ENCODE results near the gene SDCCAG8.

SDCCAG8 gene

GRCh38 chr1:243408479-243408878, 152.6 kb downstream of the SDCCAG8 start:
- in situ Hi-C loops (cut with MboI; ENCODE audit: low sequenced_read_pairs, unreplicated experiment) = no loop called here
- TF ChIP-seq CTCF (IDR thresholded peaks at IDR 0.05; ENCODE audit: borderline replicate concordance, control extremely low read depth, extremely low read depth, insufficient read depth, missing control alignments) = no peak
- no peak for DNase-seq (ENCODE audit: low spot score)

DNA sequence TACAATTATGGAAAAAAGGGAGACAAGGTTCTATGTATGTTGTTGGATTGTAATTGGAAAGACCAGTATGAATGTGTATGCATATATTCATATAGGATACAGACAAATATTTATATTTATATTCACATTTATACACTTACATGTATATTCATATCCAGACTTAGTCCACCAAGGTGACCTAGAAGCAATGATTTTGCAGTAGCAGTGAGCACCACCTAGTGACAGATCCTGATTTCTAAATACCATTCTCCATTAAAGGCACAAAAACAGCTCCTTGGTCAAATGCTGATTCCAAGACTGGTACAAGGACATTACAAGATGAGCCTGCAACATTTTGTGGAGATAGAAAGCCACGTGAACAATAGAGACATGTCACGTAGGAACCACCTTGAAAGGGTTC, 153.4 kb downstream of the SDCCAG8 start:
- no peak for DNase-seq (ENCODE audit: low spot score)
- TF ChIP-seq CTCF (IDR thresholded peaks at IDR 0.05; ENCODE audit: borderline replicate concordance, control extremely low read depth, extremely low read depth, insufficient read depth, missing control alignments) = no peak
- in situ Hi-C loops (cut with MboI; ENCODE audit: low sequenced_read_pairs, unreplicated experiment) = no loop called here

GRCh38 chr1:243411472-243411871, 155.6 kb downstream of the SDCCAG8 start:
- DNase-seq (ENCODE audit: low spot score) = no peak
- in situ Hi-C loops (cut with MboI; ENCODE audit: low sequenced_read_pairs, unreplicated experiment) = no loop called here

GRCh38 chr1:243413431-243414151, 157.8 kb downstream of the SDCCAG8 start:
- no peak for DNase-seq (ENCODE audit: low spot score)
- no peak for TF ChIP-seq CTCF (IDR thresholded peaks at IDR 0.05; ENCODE audit: borderline replicate concordance, control extremely low read depth, extremely low read depth, insufficient read depth, missing control alignments)
- in situ Hi-C loops (cut with MboI; ENCODE audit: low sequenced_read_pairs, unreplicated experiment) = no loop called here

More at GRCh38 chr1:243411472-243411871, 155.6 kb downstream of the SDCCAG8 start:
- TF ChIP-seq CTCF (IDR thresholded peaks at IDR 0.05; ENCODE audit: borderline replicate concordance, control extremely low read depth, extremely low read depth, insufficient read depth, missing control alignments) = no peak

DNA sequence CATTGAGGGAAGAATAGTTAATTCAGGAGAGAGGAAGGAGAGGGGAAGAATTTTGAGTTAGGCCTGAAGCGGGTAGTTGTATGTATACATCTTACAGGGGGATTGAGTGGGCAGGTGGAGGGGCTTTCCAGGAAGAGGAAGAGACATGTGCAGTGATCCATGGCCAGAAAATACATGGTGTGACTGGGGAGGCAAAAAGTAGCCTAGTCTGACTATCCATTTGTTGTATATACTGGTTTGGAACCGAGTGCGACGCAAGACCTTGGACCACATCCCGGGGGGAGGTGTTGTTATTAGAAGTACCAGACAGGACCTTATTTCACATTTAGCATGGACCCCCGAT, 158.3 kb downstream of the SDCCAG8 start:
- no peak for TF ChIP-seq CTCF (IDR thresholded peaks at IDR 0.05; ENCODE audit: borderline replicate concordance, control extremely low read depth, extremely low read depth, insufficient read depth, missing control alignments)
- no peak for DNase-seq (ENCODE audit: low spot score)
- in situ Hi-C loops (cut with MboI; ENCODE audit: low sequenced_read_pairs, unreplicated experiment) = no loop called here

GRCh38 chr1:243415663-243416408, 160.0 kb downstream of the SDCCAG8 start:
- no peak for DNase-seq (ENCODE audit: low spot score)
- no peak for TF ChIP-seq CTCF (IDR thresholded peaks at IDR 0.05; ENCODE audit: borderline replicate concordance, control extremely low read depth, extremely low read depth, insufficient read depth, missing control alignments)
- in situ Hi-C loops (cut with MboI; ENCODE audit: low sequenced_read_pairs, unreplicated experiment) = no loop called here

Measured in GM13976 (cell line).